Measurements from ENCODE around the gene ZFP3.

- TF ChIP-seq CTCF (conservative IDR thresholded peaks at IDR 0.05 in 1 of 2, IDR thresholded peaks at IDR 0.05 in 1 of 2; ENCODE audit: extremely low read depth in 1 of 2, insufficient read depth in 1 of 2, low read depth in 1 of 2, low read length in 2 of 2) (no peak), EZH2 (IDR thresholded peaks at IDR 0.05; ENCODE audit: borderline replicate concordance, low read length) (peak; percentile 82)
These were observed 37.7 kb downstream of the ZFP3 start, which contains the start of gene USP6 for GRCh38 chr17:5115673-5116651.

All from mammary epithelial cell (primary cell).